ENCODE data around the gene PAX6. TPM values are rescaled to one million over a fixed set of nuclear protein-coding genes. Genes with fewer than 3 reads are reported as not detected.

The PAX6 gene
- total and polyA plus RNA-seq, 9 of the 15 experiments (the other 6 are each of a cell fraction or from before 2014, with no cell fraction given): 1.5 to 10.9 (median 5.3) TPM

DNA sequence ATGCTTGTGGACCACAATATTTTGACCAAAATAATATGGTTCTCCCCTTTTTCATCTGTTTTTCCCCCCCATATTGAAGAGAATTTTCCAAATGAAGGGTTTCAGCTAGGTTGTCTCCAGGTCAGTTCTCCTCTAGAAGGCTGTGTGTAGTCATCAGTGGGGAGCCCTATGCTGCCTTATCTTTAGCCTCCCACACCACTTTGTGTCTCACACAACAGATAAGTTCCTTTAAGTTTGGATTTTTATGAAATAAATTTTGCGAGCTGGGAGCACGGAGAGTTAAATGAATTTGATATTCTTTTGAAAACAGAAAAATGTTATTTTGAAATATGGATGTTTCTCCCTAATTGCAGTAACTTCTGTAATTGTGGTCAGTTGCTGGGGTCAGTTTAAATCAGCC is 28.9 kb downstream of the PAX6 start (continued):
- TF ChIP-seq, protein P1, sequence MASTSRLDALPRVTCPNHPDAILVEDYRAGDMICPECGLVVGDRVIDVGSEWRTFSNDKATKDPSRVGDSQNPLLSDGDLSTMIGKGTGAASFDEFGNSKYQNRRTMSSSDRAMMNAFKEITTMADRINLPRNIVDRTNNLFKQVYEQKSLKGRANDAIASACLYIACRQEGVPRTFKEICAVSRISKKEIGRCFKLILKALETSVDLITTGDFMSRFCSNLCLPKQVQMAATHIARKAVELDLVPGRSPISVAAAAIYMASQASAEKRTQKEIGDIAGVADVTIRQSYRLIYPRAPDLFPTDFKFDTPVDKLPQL (IDR thresholded peaks at IDR 0.05; ENCODE audit: extremely low read depth, insufficient read length): no peak
- no peak for TF ChIP-seq ZNF24 (IDR thresholded peaks at IDR 0.05)
- no peak for TF ChIP-seq NR2F6 (CRISPR knock-in tag; IDR thresholded peaks at IDR 0.05)
- no peak for TF ChIP-seq SMAD1 (IDR thresholded peaks at IDR 0.05; ENCODE audit: low read depth, low read length, partially characterized antibody)
- no peak for TF ChIP-seq JUN (IDR thresholded peaks at IDR 0.05; ENCODE audit: borderline replicate concordance, low read depth, low read length)
- TF ChIP-seq JUN (CRISPR knock-in tag; IDR thresholded peaks at IDR 0.05; ENCODE audit: borderline replicate concordance): no peak
- TF ChIP-seq HOMEZ (CRISPR knock-in tag; IDR thresholded peaks at IDR 0.05): no peak
- no peak for TF ChIP-seq GATAD2A (IDR thresholded peaks at IDR 0.05)
- 0 out of 2 replicates have a peak, but pooled peaks have one; percentile 43 for TF ChIP-seq LEF1 (IDR thresholded peaks at IDR 0.05)
- no peak for TF ChIP-seq XRCC4 (IDR thresholded peaks at IDR 0.05; ENCODE audit: extremely low read depth, insufficient read depth, insufficient read length)
- no peak for TF ChIP-seq MTA3 (IDR thresholded peaks at IDR 0.05; ENCODE audit: borderline replicate concordance)
- TF ChIP-seq, protein P2, sequence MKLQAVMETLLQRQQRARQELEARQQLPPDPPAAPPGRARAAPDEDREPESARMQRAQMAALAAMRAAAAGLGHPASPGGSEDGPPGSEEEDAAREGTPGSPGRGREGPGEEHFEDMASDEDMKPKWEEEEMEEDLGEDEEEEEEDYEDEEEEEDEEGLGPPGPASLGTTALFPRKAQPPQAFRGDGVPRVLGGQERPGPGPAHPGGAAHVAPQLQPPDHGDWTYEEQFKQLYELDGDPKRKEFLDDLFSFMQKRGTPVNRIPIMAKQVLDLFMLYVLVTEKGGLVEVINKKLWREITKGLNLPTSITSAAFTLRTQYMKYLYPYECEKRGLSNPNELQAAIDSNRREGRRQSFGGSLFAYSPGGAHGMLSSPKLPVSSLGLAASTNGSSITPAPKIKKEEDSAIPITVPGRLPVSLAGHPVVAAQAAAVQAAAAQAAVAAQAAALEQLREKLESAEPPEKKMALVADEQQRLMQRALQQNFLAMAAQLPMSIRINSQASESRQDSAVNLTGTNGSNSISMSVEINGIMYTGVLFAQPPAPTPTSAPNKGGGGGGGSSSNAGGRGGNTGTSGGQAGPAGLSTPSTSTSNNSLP (IDR thresholded peaks at IDR 0.05; ENCODE audit: borderline replicate concordance, low read depth, low read length): no peak
- no peak for TF ChIP-seq ZNF79 (CRISPR knock-in tag; IDR thresholded peaks at IDR 0.05; ENCODE audit: low read depth)
- TF ChIP-seq ZNF197 (CRISPR knock-in tag; IDR thresholded peaks at IDR 0.05; ENCODE audit: low read depth): no peak
- no peak for TF ChIP-seq ZFPM2 (CRISPR knock-in tag; IDR thresholded peaks at IDR 0.05)
- TF ChIP-seq CC2D1A (IDR thresholded peaks at IDR 0.05): no peak
- TF ChIP-seq STAT5A (IDR thresholded peaks at IDR 0.05; ENCODE audit: borderline replicate concordance, low read length): no peak; the same call in 1 of the 2 replicates
- TF ChIP-seq ZBED1 (IDR thresholded peaks at IDR 0.05): no peak
- TF ChIP-seq CREM (IDR thresholded peaks at IDR 0.05; ENCODE audit: low read depth): 0 out of 2 replicates have a peak, but pooled peaks have one; percentile 28
- no peak for TF ChIP-seq ZBTB26 (CRISPR knock-in tag; IDR thresholded peaks at IDR 0.05)
- no peak for TF ChIP-seq NRF1 (conservative IDR thresholded peaks at IDR 0.05 in 1 of 2, IDR thresholded peaks at IDR 0.05 in 1 of 2)
- no peak for TF ChIP-seq BHLHE40 (IDR thresholded peaks at IDR 0.05; ENCODE audit: low read length)
- TF ChIP-seq TAF9B (IDR thresholded peaks at IDR 0.05; ENCODE audit: partially characterized antibody): no peak
- no peak for TF ChIP-seq HMG20B (CRISPR knock-in tag; IDR thresholded peaks at IDR 0.05)
- 0 out of 2 replicates have a peak, but pooled peaks have one; percentile 19 for TF ChIP-seq ATF3 (IDR thresholded peaks at IDR 0.05)
- no peak for TF ChIP-seq ATF3 (CRISPR knock-in tag; conservative IDR thresholded peaks at IDR 0.05)
- no peak for TF ChIP-seq ARNT (IDR thresholded peaks at IDR 0.05)

Measured in K562 (cell line).